H1 (cell line): Measurements from ENCODE around the gene ACSF3. TPM values are rescaled to one million over a fixed set of nuclear protein-coding genes. Genes with fewer than 3 reads are reported as not detected.

ENCODE experiments used
- CTCF ChIA-PET: fragments of 300-600 bp; sonication (Branson Sonifier 250); formaldehyde crosslinking; loops from one replicate; lab custom pipeline; 2021; ENCODE audit not compliant: partially characterized antibody; lab: Charles Lee
- POLR2A ChIA-PET: fragments of 300-600 bp; sonication (Branson Sonifier 250); formaldehyde crosslinking; loops from one replicate; lab custom pipeline; 2021; ENCODE audit warnings: inconsistent platforms; ENCODE audit not compliant: partially characterized antibody; lab: Charles Lee
- DNase-seq, 2 experiments: peaks; one replicate each; pipeline versions ENCODE4 v3.0.0 to v3.0.0-alpha.2; 2010 to 2022; ENCODE audit warnings: low spot score in 2 of 2, low read depth in 1 of 2, mixed read lengths in 1 of 2
- FAIRE-seq: peaks from 2 replicates; lab custom pipeline; 2011; peaks lifted over from hg19 to GRCh38; lab: Jason Lieb, UNC
- H2AFZ ChIP-seq: 2 replicates; pipeline ENCODE4 v1.8.1; 2012; ENCODE audit warnings: low read length, inconsistent platforms
- H2AK5ac ChIP-seq: 2 replicates; pipeline ENCODE4 v1.6.1; 2013; ENCODE audit warnings: low read depth, low read length
- H2BK120ac ChIP-seq: replicated peaks from 2 replicates; pipeline ENCODE3; 2013; ENCODE audit warnings: low read depth, low read length, inconsistent platforms
- H2BK12ac ChIP-seq: 2 replicates; pipeline ENCODE4 v1.6.1; 2013; ENCODE audit warnings: low read depth, low read length
- H2BK15ac ChIP-seq: 2 replicates; pipeline ENCODE4 v1.6.1; 2013; ENCODE audit warnings: low read length
- H2BK20ac ChIP-seq: 2 replicates; pipeline ENCODE4 v1.6.1; 2013; ENCODE audit warnings: low read length
- H2BK5ac ChIP-seq: 2 replicates; pipeline ENCODE4 v1.6.1; 2013; ENCODE audit warnings: low read depth, low read length
- H3K14ac ChIP-seq: 2 replicates; pipeline ENCODE4 v1.6.1; 2013; ENCODE audit warnings: inconsistent platforms; ENCODE audit not compliant: insufficient read length
- H3K18ac ChIP-seq: 2 replicates; pipeline ENCODE4 v1.6.1; 2013; ENCODE audit warnings: low read length; ENCODE audit errors: extremely low read depth
- H3K23ac ChIP-seq: 2 replicates; pipeline ENCODE4 v1.6.1; 2013; ENCODE audit warnings: inconsistent platforms; ENCODE audit not compliant: insufficient read length
- H3K23me2 ChIP-seq: 2 replicates; pipeline ENCODE4 v1.6.1; 2013; ENCODE audit warnings: low read depth, low read length
- H3K27ac ChIP-seq: 2 replicates; pipeline ENCODE4 v1.6.1; 2011; ENCODE audit warnings: low read depth, low read length, inconsistent platforms
- H3K27me3 ChIP-seq, 4 experiments: replicated peaks in 1 of 4; 1 replicate in 1 of 4; 2 replicates in 3 of 4; pipeline versions ENCODE4 v1.6.1 to v1.8.1; 2011 to 2013; ENCODE audit warnings: low read length in 3 of 4, mild to moderate bottlenecking in 3 of 4, inconsistent platforms in 2 of 4, mixed read lengths in 2 of 4, moderate library complexity in 1 of 4; ENCODE audit not compliant: control insufficient read depth in 3 of 4, insufficient read depth in 3 of 4; ENCODE audit errors: extremely low read depth in 1 of 4
- H3K36me3 ChIP-seq, 4 experiments: 2 replicates each; pipeline versions ENCODE4 v1.6.1 to v1.8.1; 2011 to 2013; ENCODE audit warnings: mild to moderate bottlenecking in 4 of 4, low read length in 3 of 4, moderate library complexity in 2 of 4, control low read depth in 1 of 4, inconsistent platforms in 1 of 4; ENCODE audit not compliant: insufficient read depth in 4 of 4, control insufficient read depth in 2 of 4
- H3K4ac ChIP-seq: replicated peaks from 2 replicates; pipeline ENCODE3; 2013; ENCODE audit warnings: low read length, low read depth, mixed read lengths, inconsistent platforms; ENCODE audit not compliant: insufficient read length
- H3K4me1 ChIP-seq, 4 experiments: replicated peaks in 1 of 4; 1 replicate in 1 of 4; 2 replicates in 3 of 4; pipeline versions ENCODE4 v1.6.1 to v1.8.1; 2011 to 2013; ENCODE audit warnings: low read length in 3 of 4, inconsistent platforms in 2 of 4, mixed read lengths in 1 of 4; ENCODE audit not compliant: insufficient read depth in 4 of 4, control insufficient read depth in 3 of 4
- H3K4me2 ChIP-seq, 2 experiments: 2 replicates each; pipeline versions ENCODE4 v1.6.1 to v1.8.1; 2011 to 2013; ENCODE audit warnings: low read depth in 2 of 2, low read length in 2 of 2, control low read depth in 1 of 2, inconsistent platforms in 1 of 2, mild to moderate bottlenecking in 1 of 2; ENCODE audit not compliant: insufficient read depth in 1 of 2
- H3K4me3 ChIP-seq, 4 experiments: fragments of 200-600, 300-600 bp in 1 of 4; sonication (generic), shearing (Covaris generic), sonication (Bioruptor Twin) in 1 of 4; 2 replicates each; pipeline versions ENCODE4 v1.5.1 to v1.8.1; 2011 to 2016; ENCODE audit warnings: low read length in 4 of 4, low read depth in 3 of 4, control low read depth in 2 of 4, inconsistent platforms in 2 of 4, mild to moderate bottlenecking in 2 of 4, mixed read lengths in 1 of 4, moderate library complexity in 1 of 4; ENCODE audit not compliant: insufficient read depth in 2 of 4; ENCODE audit errors: extremely low read depth in 1 of 4
- H3K56ac ChIP-seq: replicated peaks from 2 replicates; pipeline ENCODE3; 2013; ENCODE audit warnings: low read depth, mild to moderate bottlenecking, mixed read lengths, low read length, inconsistent platforms; ENCODE audit not compliant: insufficient read length
- H3K79me1 ChIP-seq: 2 replicates; pipeline ENCODE4 v1.6.1; 2013; ENCODE audit warnings: low read depth, low read length, control low read depth
- H3K79me2 ChIP-seq, 2 experiments: 2 replicates each; pipeline versions ENCODE4 v1.6.1 to v1.8.1; 2012 to 2013; ENCODE audit warnings: low read length in 2 of 2, mild to moderate bottlenecking in 2 of 2, inconsistent platforms in 1 of 2; ENCODE audit not compliant: insufficient read depth in 2 of 2, control insufficient read depth in 1 of 2
- H3K9ac ChIP-seq, 4 experiments: replicated peaks in 1 of 4; 1 replicate in 1 of 4; 2 replicates in 3 of 4; pipeline versions ENCODE4 v1.6.1 to v1.8.1; 2011 to 2013; ENCODE audit warnings: low read depth in 3 of 4, low read length in 3 of 4, control low read depth in 2 of 4, mild to moderate bottlenecking in 2 of 4, moderate library complexity in 2 of 4, inconsistent platforms in 1 of 4; ENCODE audit errors: extremely low read depth in 1 of 4
- H3K9me3 ChIP-seq, 2 experiments: 2 replicates each; pipeline versions ENCODE4 v1.6.1 to v1.8.1; 2012 to 2013; ENCODE audit warnings: mild to moderate bottlenecking in 2 of 2, moderate library complexity in 2 of 2, control low read depth in 1 of 2, inconsistent platforms in 1 of 2, low read depth in 1 of 2, low read length in 1 of 2, mixed read lengths in 1 of 2; ENCODE audit not compliant: insufficient read depth in 2 of 2
- H4K20me1 ChIP-seq, 2 experiments: replicated peaks in 1 of 2; 2 replicates each; pipeline versions ENCODE3 to v1.8.1; 2011 to 2013; ENCODE audit warnings: inconsistent platforms in 2 of 2, low read length in 2 of 2, mild to moderate bottlenecking in 1 of 2; ENCODE audit not compliant: insufficient read depth in 2 of 2, control insufficient read depth in 1 of 2
- H4K5ac ChIP-seq: 2 replicates; pipeline ENCODE4 v1.6.1; 2013; ENCODE audit warnings: low read length, low read depth, mixed read lengths, inconsistent platforms; ENCODE audit not compliant: insufficient read length
- H4K8ac ChIP-seq: 2 replicates; pipeline ENCODE4 v1.8.0; 2013; ENCODE audit warnings: mild to moderate bottlenecking, moderate library complexity, low read length, inconsistent platforms; ENCODE audit not compliant: insufficient read depth; ENCODE audit errors: extremely low read depth
- H4K91ac ChIP-seq: replicated peaks from 2 replicates; pipeline ENCODE3; 2013; ENCODE audit warnings: low read length, mixed read lengths, inconsistent platforms; ENCODE audit not compliant: insufficient read length
- ASH2L ChIP-seq: fragments of 200-600, 300-600 bp; sonication (generic); IDR thresholded peaks from one replicate; pipeline ENCODE4 v1.7.1; 2017; ENCODE audit warnings: low read length
- ATF2 ChIP-seq: IDR thresholded peaks from 2 replicates; pipeline ENCODE4 v1.6.1; 2012; ENCODE audit warnings: low read length, inconsistent platforms
- JUND ChIP-seq: IDR thresholded peaks from 2 replicates; pipeline ENCODE4 v1.6.1; 2011; ENCODE audit warnings: mild to moderate bottlenecking, improper control_type of control experiment, low read length
- KDM5A ChIP-seq: fragments of 200-600 bp; IDR thresholded peaks from 2 replicates; pipeline ENCODE4 v1.7.1; 2012; ENCODE audit warnings: mild to moderate bottlenecking, low read length, inconsistent platforms, mixed read lengths
- PHF8 ChIP-seq: fragments of 200-600 bp; sonication (generic); conservative IDR thresholded peaks from 2 replicates; pipeline ENCODE4 v1.7.1; 2012; ENCODE audit warnings: low read depth, mild to moderate bottlenecking, inconsistent platforms, low read length, moderate library complexity
- SIRT6 ChIP-seq: IDR thresholded peaks from one replicate; pipeline ENCODE4 v1.7.1; 2012; ENCODE audit warnings: low read length, inconsistent platforms
- SIX5 ChIP-seq: IDR thresholded peaks from 2 replicates; pipeline ENCODE4 v1.6.1; 2011; ENCODE audit warnings: mild to moderate bottlenecking, low read depth, low read length
- TAF1 ChIP-seq: IDR thresholded peaks from 2 replicates; pipeline ENCODE4 v1.6.1; 2011; ENCODE audit warnings: mild to moderate bottlenecking, low read depth, low read length
- WGBS, 2 experiments: shearing (Covaris generic) in 1 of 2; methylation state at CpG; one replicate each; pipeline versions ENCODE4 v1.1.6 to v1.1.7; 2013 to 2015; ENCODE audit warnings: low lambda C conversion rate in 2 of 2, mixed read lengths in 2 of 2, inconsistent platforms in 1 of 2, low coverage in 1 of 2, missing lambda C conversion rate in 1 of 2; ENCODE audit not compliant: insufficient replicate concordance in 2 of 2, insufficient coverage in 1 of 2, insufficient read length in 1 of 2; ENCODE audit errors: extremely low coverage in 1 of 2, missing lambda C conversion rate in 1 of 2; 5-methylcytosine and 5-hydroxymethylcytosine counted together
- polyA plus RNA-seq, 7 experiments: library from polyadenylated mRNA; depleted of rRNA in 3 of 7; stranded (reverse) in 5 of 7; unstranded in 2 of 7; fragments of >200 nt in 5 of 7; fragments of 200-250 nt in 2 of 7; gene quantifications; 1 replicate in 5 of 7; 2 replicates in 1 of 7; 4 replicates in 1 of 7; pipeline versions ENCODE4 v1.2.1 to v1.2.3, GENCODE V29; 2011 to 2013; ENCODE audit warnings: missing spikeins in 2 of 7, mixed read lengths in 2 of 7
- total RNA-seq: library from RNA; stranded (reverse); fragmentation: NEBNext Ultra II Directional; extraction: Animal tissue kit (Norgen Biotek cat#: 25700); gene quantifications from 2 replicates; pipeline ENCODE4 v1.2.1, GENCODE V29; 2021

ACSF3 gene
- total and polyA plus RNA-seq, 2 of the 8 experiments (the other 6 are each of a cell fraction or from before 2014, with no cell fraction given) = 15.6 to 22.9 TPM

GRCh38 chr16:89179148-89179484 is 85.5 kb downstream of the ACSF3 start:
- no peak overlapping the region for H2BK20ac ChIP-seq
- ChIA-PET POLR2A (no interaction called here), CTCF (interaction anchor here (1.1 to 3.0 kb wide), 4 partner anchors 8 to 363 kb away, joined by 3 to 11 read pairs (median 4); no protein-coding TSS in a partner anchor)
- H3K9me3 ChIP-seq = no peaks in the 10 kb centered on the region
- no peak overlapping the region for H4K91ac ChIP-seq
- H3K79me2 ChIP-seq = no peaks in the 10 kb centered on the region
- no peak overlapping the region for H3K9ac ChIP-seq
- no peaks in the 10 kb centered on the region for H3K79me1 ChIP-seq
- H3K18ac ChIP-seq = no peak overlapping the region
- no peak overlapping the region for H3K4me3 ChIP-seq
- no peak for TF ChIP-seq ASH2L
- TF ChIP-seq SIRT6 = no peak
- TF ChIP-seq PHF8 = no peak
- TF ChIP-seq TAF1 = no peak
- TF ChIP-seq ATF2 = no peak
- no peak for TF ChIP-seq KDM5A
- TF ChIP-seq JUND = no peak
- TF ChIP-seq SIX5 = no peak
- H2BK5ac ChIP-seq = no peak overlapping the region
- no peaks in the 10 kb centered on the region; a peak in 1 of 7 replicates for H3K27me3 ChIP-seq
- 0 out of 2 replicates have a peak overlapping the region, but pooled peaks have one; percentile 81 for H2BK15ac ChIP-seq
- FAIRE-seq (no peak), DNase-seq (no peak)
- no peak overlapping the region for H2AFZ ChIP-seq
- H2BK12ac ChIP-seq = no peak overlapping the region
- H4K20me1 ChIP-seq = no peaks in the 10 kb centered on the region
- H3K27ac ChIP-seq = no peak overlapping the region
- peak overlapping the region; percentile 25; the same call in 1 of the 2 replicates for H4K8ac ChIP-seq
- H3K4ac ChIP-seq = no peak overlapping the region
- no peak overlapping the region for H2BK120ac ChIP-seq
- H2AK5ac ChIP-seq = no peak overlapping the region
- H3K23me2 ChIP-seq = no peaks in the 10 kb centered on the region
- no peak overlapping the region for H3K56ac ChIP-seq
- H4K5ac ChIP-seq = no peak overlapping the region
- no peak overlapping the region for H3K4me2 ChIP-seq
- 94% methylated on average over 17 of the region's 19 CpGs; no CpG with 5 or more reads in 1 of the 2 experiments for WGBS, 2 experiments
- no peak overlapping the region for H3K14ac ChIP-seq
- H3K23ac ChIP-seq = no peak overlapping the region
- no peaks in the 10 kb centered on the region for H3K36me3 ChIP-seq
- peaks cover 0 to 3% (median 1%) of the 10 kb centered on the region in 4 experiments; a peak in 3 of 7 replicates for H3K4me1 ChIP-seq
